Stimulated activated CD4-positive, alpha-beta T cell treated with anti-CD3 and anti-CD28 coated beads, Interleukin-4, amount 100 ng/mL, for 1 hour (primary cell): ENCODE measurements around the gene NFIC.
A peak's percentile ranks its signal among the peaks of the same experiment; 100 is the strongest.

Experiments
- DNase-seq: peaks from one replicate; pipeline ENCODE4 v3.0.0-alpha.2; 2020

NFIC gene

DNA sequence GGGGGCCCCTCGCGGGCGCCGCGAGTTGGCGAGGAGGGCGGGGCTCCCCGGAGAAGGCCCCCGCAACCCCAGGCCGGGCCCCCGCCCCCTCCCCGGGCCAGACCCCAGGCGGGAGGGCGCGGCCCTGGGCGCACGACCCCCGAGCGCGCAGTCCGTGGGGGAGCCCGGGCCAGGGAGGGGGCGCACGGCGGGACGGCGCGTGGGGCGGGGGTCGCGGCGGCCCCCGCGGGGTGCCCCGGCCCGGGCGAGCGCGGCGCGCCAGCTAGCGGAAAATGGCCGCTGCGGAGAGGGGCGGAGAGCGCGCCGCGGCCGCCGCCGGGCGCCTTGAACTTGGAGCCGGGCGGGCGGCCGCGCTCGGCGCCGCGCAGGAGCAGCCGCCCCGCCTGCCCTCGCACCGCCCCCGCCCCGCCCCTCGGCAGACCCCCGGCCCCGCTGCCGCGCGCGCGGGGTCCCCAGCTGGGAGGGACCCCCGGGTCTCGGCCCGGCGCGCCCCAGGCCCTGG, 6.4 kb upstream of the NFIC start:
- peak; percentile 52 for DNase-seq

DNA sequence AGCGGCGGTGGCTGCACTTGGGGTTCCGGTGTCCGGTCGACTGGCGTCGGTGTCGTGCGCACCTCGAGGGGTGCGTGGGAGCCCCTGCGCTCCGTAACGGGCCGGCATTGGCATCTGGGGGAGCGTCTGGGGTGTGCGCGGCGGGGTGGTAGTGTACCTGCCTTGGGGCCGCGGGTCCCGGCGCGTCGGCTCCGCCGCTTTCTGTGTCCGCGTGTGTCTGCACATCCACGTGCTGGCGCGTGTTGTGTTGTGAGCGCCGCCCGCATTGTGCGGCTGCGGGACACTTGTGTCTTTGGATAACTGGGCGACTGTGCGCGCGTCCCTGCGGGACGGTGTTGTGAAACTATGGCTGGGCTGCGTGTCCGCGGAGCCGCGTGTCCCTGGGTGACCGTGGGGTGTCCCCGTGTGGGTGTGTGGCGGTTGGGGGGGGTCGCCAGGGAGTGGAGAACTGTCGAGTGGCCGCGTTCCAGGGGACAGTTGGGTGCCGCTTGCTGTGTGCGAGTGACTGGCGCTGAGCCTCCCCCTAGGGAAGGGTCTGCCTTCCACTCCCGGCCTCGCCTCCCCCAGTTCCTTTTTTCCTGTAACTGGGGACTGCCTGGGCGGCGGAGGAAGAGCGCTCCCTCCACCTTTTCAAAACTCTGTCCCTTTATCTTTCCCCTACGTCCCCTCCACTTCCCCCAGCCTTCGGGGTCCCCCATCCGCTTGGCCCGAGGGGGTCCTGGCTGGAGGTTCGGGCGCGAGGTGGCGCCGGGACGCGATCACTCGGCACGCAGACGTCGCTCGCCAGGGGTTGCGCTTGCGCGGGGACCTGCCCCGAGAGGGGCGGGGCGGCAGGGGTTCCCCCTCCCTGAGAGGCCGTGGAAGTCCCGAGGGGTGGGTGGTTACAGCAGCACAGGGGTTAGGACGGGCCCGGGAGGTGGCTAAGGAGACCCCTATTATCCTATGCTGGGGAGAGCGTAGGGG, 5.7 kb upstream of the NFIC start:
- peak; percentile 87 for DNase-seq

DNA sequence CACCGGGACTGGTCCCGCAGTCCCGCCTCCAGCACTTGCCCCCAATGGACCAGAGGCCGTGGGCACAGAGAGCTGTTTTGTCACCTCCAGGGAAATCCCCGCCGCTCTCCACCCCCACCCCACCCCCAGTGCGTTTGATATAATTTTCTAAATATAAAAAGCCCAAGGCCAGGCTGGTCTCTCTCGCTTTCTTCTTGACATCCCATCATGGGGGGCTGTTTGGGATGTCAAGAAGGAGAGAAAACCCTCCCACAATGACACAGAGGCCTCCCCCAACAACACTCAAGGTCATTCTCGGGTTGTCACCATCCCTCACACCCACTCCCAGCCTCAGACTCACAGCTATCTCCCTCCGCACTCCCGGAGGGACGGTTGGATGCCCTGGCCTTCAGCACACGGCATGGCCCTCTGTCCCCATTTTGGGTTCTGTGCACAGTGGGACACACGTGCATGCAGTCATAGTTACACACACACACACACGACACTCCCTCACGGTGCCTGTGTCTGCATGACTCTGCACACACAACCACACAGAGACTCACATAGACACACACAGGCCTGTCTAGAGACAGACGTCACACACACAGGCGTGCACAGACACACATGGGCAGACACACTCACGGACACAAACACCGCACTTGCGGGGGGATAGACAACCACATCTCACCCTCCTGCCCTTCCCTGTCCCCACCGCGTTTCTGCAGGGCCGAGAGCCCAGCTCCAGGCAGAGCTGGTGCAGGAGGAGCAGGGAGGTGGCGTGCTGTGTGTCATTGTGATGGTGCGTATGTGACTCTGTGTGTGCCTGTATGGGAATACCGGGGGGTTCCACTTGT, 4.8 kb upstream of the NFIC start:
- no peak for DNase-seq

DNA sequence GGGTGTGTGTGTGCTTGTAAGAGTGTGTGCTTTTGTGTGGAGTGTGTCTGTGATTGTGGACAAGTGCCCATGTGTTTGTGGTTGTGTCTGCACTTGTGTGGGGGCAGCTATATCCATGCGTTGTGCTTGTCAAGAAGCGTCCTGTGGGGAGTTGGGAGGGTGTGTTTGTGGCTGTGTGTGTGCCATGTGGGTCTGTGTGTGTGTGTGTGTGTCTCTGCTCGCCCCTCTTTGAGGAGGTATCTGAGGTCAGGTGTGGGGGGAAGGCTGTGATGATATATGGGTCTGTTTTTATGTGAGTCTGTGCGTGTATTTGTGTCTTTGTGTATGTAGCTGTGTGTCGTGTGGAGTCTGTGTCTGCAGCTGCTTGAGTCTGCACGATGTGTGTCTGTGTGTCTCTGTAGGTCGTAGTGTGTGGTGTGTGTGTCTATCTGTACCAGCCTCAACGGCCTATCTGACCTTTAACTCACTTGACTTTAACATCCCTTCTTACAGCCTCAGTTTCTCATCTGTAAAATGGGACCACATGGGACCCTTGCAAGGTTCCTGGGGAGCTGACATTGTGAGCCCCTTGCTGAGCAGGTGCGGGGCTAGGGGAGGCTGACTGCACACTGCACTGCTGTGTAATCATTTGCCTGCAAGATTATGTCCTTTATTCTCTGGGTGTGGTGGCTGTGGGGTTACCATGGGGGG, 4.0 kb upstream of the NFIC start:
- no peak for DNase-seq

DNA sequence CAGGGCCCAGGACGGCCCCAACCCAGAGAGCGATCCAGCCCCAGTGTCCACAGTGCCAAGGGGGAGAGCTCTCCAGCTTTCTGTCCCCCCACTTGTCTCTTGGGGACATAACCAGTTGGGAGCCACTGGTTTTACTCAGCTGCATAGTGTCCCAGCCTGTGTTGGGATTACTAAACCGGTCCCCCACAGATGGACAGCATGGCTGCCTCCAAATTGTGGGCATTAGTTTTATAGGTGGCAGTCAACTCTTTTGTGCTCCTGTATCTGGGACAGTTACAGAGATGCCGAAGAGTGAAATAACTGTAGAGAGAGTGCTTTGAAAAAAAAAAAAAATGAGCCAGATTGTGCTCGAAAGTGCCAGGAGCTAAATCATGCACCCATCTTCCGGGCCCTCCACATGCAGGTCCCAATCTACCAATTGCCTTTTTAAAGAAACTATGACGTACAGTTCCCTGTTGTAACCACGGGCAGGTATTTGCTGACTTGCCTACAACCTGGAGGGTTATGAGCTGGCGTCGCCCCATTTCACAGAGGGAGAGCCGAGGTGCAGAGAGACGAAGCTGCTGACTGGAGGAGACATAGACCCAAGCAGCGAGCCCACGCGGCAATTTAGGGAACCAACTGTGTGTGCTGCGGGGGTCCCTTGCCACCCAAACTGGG, 2.4 kb upstream of the NFIC start:
- DNase-seq = no peak

DNA sequence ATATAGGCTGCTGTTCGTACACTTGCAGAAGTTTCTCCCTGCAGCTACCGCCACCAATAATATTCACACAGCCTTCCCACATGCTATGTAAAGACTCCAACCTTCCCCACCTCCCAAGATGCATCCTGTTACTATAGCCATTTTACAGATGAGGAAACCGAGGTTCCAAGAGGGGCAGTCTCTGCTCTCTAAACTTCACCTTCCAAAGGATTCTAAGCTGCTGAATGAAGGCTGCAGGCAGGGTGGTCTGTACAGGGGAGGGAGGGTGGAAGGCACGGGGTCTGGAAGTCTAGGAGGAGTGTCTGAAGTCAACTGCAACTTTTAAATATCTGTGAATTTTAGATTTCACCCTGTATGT, 1.9 kb upstream of the NFIC start:
- DNase-seq = no peak

DNA sequence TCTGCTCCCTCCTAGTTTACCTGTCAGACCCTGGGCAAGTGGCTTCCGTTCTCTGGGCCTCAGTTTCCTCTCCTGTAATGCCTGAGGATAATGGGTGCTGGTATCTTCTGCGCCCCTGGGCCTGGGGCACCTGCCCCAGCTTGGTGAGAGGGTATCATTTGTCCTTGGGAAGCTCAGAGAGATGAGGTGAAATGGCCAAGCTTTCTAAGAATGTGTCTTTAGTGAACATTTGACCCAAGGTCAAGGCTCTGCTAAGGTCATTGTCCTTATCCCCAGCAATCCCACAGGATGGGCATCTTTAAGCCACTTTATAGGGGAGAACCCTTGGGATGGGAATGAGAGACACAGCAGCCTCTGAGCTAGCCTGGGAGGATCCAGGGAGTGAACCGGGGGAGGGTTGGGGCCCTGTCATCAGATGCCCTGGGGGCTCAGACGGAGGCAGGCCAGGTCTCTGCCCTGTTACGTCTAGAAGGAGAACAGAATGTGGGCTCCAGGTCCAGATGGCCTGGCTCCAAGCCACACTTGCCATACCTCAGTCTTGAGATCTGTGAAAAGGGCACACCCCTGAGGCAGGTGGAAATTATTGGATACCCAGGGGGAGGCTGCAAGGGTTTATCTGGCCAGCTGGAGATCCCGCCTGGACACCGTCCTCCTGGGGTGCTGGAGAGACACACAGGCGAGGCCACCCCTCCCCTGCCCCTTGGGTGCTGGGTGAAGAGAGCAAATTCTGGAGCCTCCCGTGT, 1.1 kb upstream of the NFIC start:
- DNase-seq = no peak

DNA sequence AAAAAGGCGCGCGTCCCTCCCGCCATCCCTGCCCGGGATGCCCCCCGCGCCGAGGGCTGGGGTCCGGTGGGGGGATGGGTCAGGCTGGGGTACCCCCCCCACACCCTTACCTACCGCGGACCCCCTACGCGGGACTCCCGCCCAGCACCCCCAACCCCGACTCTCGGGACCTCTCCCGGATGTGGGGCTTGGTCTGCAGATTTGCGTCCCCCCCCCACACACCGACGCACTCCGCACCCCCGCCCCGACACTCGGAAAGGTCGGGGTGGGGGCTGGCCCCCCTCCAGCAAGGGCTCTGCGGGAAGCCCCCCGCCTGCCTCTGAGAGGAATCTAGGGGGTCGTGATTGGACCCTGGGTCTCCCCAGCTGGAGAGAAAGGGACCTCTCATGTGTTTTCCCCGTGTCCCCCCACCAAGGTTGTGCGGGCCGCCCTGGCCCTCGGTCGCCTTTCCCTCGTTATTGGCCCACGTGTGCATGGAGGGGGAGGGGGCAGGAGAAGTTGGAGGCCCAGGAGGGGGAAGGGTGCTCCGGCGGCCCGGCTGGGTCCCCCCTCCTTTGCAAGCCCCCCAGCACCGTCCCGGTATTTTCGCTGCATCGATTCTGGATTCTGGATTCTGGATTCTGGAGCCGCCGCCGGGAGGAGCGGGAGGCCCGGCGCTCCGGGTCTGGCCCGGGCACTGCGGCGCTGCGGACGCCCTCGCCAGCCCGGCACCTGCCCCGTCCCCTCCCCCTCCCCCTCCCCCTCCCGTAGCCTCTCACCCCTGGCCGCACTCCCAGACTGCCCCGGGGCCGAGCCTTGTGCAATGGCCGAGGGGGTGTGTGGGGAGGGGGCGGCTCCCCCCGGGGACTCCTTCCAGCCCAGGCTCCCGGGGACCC, 607 bp downstream of the NFIC start:
- peak; percentile 19 for DNase-seq

DNA sequence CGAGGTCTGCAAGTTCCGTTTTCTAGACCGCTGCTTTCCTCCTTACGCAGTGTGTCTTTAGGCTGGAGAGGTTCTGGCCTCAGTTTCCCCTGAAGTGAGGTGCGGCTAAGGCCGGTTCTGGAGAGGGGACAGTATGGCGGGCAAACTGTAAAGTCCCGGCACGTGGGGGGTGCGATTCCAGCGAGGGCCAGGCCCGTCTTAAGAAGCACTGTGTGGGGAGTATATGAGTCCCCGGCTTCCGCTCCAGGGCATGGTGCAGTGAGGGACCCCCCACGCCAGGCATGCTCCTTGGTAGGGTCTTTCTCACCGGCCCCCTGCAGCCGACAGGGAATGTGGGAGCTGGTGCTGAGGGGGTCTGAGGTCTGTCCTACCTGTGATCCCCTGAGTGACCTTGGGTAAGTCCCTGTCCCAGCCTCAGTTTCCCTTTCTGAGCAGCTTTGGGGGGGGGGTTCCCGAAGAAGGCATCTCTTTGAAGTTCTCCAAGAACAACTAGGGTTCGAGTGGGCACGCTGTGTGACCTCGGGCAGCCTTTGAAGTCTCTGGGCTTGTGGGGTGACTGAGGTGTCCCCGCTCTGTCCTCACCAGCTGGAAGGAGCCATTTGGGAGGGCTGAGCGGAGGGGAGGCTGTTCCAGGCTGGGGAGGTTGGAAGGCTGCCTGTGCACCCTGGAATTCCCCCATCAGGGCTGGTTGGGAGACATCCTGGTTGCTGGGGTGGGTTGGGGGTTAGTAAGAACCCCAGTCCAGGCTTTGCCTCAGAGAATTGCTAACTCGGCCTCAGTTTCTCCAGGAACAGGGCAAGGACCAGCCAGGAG, 1.5 kb downstream of the NFIC start:
- no peak for DNase-seq

DNA sequence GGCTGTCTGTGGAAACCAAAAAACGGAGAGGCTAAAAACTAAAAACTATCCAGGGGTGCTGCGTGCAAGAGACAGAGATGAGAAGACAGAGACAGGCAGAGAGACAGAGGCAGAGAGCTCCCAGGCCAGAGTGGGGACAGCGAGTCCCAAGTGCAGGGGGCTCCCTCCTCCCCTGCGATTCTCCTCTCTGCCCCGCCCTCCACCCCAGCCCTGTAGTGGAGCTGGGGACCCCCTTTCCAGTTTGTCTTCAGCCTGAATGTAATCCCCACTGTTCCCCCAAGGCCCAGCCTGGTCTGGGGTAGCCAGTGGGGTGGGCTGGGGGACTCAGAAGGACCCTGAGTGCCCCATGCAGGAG, 2.0 kb downstream of the NFIC start:
- no peak for DNase-seq

DNA sequence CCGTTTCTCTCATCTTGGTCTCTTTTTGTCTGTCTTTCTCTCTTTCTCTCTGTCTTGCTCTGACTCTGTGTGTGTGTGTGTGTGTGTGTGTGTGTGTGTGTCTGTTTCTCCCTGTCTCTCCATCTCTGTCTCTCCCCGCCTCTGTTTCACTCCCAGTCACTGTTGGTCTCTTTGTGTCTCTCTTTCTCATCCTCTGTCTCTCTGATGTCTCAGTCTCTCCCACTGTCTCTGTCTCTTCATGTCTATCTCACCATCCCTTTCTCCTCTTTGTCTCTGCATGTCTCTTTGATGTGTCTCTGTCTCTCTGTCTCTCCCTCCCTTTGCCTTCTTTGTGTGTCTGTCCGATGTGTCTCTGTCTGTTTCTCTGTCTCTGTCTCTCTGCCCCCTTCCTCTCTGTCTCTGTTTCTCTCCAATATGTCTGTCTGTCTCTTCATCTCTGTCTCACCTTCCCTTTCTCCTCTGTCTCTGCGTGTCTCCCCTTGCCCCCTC, 2.5 kb downstream of the NFIC start:
- no peak for DNase-seq

DNA sequence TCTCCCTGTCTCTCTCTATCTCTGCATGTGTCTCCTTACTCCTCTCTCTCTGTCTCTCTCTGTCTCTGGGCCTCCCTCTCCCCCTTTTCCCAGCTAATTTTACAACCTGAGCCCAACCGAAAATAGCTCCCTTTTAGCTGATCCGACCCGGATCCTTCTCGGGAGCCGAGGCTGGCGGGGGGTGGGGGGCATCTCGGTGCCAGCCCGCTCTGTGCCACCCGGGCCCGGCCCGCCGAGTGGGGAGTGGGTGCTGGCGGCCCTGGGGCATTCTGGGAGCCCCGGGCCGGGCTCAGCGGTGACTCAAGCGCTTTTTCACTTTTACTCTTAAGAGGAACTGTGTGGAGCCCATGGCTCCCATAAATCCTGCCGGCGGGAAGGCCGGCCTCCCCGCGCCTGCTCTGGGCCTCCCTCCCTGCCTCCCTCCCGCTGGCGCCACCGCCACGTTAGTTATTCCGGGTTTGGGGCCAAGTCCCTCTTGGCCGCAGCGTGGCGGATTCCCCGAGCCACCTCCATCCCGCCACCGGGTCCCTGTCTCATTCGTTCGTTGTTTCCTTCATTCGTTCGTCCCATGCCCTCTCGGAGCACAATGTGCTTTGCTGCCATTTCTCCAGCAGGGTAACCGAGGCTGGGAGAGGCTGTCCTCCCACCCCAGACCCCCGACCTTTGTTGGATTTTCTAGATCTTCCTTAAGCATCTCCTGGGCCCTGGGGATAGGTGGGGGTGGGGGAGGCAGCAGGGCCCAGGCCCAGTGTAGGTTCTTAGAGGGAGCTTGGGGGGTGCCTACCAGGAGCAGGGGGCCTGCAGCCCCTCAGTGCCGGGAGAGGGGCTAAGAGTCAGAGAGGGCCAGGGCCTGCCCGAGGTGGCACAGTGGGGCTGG, 3.2 kb downstream of the NFIC start:
- peak; percentile 17 for DNase-seq

DNA sequence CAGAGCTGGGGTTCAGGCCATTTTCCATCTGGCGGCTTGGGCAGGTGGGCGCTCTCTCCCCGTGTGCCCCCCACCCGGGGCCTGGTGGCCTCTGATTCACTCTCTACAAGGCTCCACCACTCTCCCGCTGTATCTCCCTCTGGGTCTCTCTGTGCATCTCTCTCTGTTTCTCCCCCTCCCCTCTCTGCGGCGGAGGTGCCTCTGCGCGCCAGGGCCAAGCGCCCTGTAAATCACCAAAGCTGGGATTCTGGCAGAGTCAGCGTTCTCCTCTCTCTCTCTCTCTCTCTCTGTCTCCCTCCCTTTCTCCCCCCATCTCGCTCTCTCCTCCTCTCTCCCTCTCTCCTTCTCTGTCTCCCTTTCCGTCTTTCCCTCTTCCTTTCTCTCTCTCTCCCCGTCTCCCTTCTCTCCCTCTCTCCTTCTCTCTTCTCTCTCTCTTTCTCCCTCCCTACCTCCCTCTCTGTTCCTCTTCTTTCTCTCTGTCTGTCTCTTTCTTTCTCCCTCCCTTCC, 3.9 kb downstream of the NFIC start:
- no peak for DNase-seq

DNA sequence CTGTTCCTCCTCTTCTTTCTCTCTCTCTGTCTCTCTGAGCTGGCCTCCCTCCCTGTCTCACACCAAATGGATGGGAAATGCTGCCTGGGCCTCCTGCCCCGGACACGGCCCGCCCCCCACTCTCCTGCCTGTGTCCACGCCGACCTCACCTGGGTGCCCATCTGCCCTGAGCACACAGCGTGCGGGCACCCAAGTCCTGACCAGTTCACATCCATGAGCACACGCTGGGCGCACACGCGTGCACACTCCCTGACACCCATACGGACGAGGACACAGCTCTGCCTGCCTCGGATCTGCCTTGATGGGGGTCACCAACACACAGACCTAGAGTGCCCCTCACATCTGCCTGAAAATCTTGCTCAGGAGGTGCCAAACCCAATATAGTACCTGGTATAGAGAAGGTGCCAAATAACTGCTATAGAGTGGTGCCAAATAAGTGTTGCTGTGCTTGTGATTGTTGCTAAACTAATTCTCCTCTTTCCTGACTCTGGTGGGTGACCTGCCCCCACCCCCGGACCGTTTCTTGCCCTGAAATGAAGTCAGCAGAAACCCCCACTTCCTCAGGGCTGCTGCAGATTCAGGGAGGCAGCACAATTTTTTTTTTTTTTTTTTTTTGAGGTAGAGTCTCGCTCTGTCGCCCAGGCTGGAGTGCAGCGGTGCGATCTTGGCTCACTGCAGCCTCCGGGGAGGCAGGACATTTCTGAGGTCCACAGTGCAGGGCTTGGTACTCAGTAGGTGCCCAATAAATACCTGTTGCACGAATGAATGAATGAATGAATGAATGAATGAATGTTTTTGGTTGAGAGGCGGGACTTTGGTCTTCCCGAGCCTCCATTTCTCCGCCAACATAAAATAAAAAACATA, 4.6 kb downstream of the NFIC start:
- no peak for DNase-seq

DNA sequence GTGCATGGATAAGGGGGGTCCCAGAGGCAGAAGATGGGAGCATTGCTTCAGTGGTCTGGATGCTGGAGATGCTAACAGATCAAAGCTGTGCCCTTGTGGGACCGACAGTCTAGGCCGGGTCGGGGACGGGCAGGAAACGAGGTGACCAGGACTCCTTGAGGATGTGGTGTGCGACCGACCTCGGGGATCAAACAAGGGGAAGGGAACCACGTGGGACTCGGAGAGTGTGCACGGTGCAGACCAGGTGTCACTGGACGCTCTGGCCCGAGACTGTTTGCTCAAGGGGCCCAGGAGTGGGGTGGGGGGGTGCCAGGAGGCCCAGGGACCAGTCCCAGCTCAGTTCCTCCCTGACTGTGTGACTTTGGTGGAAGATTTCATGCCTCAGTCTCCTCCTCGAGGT, 6.0 kb downstream of the NFIC start:
- no peak for DNase-seq

DNA sequence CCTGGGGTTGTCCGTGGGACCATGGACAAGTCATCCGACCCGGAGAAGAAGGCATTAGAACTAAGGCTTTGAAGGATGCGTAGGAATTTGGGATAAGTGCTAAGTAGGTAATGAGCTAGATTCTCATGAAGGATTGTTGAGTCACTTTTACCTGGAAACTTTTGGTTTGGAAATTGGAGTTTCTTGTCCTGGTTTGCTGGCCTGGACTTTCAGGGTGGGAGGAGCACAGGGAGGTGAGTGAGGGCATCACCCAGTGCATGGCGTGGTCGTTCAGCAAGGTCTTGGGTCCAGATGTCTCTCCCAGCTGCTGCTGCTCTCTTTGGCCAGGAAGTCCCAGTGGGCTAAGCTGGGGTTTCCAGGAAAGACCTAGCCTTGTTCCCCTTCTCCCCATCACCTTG, 7.6 kb downstream of the NFIC start:
- no peak for DNase-seq

DNA sequence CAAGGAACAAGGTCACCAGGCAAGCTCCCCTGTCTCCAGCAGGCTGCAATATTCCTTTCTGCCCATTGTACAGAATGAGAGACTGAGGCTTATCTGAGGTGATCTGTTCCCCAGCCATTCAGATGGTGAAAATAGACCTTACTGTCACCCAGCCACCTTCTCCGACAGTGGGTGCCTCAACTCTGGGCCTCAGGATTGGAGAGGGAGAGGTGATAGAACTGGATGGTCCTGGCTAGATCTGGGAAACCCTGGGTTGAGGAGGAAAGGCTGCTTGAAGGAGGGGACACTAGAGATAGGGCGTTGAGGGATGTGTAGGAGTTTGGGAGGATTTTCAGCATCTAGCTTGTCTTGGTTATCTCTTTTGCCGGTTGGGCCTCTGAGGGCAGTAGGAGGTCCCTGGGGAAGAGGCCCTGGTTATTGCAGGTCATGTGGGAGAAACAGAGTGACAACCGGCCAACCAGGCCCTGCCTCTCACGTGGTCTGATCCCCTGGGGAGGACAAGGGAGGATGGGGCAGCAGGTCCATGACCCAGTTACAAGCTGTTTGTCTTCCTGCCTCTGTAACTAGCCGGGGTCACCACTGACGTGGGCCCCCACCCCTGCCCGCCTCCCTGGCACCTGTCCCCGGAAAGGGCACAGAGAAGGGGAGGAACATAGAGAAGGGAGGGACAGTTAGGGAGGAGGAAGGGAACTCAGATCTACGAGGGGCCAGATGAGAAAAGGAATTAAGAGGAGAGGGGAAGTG, 8.2 kb downstream of the NFIC start:
- DNase-seq = no peak
